Adrenal gland (tissue), 5 donors: Measurements from ENCODE around the gene TGIF1.

Experiments used
- CTCF ChIP-seq, 6 experiments: fragments of 450-650 bp in 4 of 6; fragments of 200-600 bp in 2 of 6; sonication (generic) in 1 of 6; IDR thresholded peaks; 1 replicate in 5 of 6; 2 replicates in 1 of 6; pipeline versions ENCODE4 v1.5.1 to v1.8.0; 2016 to 2021; ENCODE audit warnings: antibody characterized with exemption in 6 of 6, mild to moderate bottlenecking in 2 of 6, moderate library complexity in 1 of 6
- POLR2A ChIP-seq, 2 donors: fragments of 450-650 bp; IDR thresholded peaks; one replicate each; pipeline ENCODE4 v1.6.1; 2017; ENCODE audit warnings: antibody characterized with exemption in 2 of 2, mild to moderate bottlenecking in 2 of 2, moderate library complexity in 1 of 2
- donor health status: DM: no; HTN: no; CAD: no.

- TF ChIP-seq POLR2A (IDR thresholded peaks at IDR 0.05), result no peak
- TF ChIP-seq CTCF (IDR thresholded peaks at IDR 0.05), result no peak
Observed at GRCh38 chr18:3411327-3411726, 38.6 kb upstream of the TGIF1 start.
